ENCODE measurements around the gene NUCB1. TPM values are rescaled to one million over a fixed set of nuclear protein-coding genes. Genes with fewer than 3 reads are reported as not detected.
"Not testable (repeated sequence)": the region's sequence is repeated elsewhere in the genome, so short reads cannot be mapped to it uniquely, and the experiment has no call there.

NUCB1 gene
- total RNA-seq, 4 donors from 2014 or later = 83.9 to 162 (median 148) TPM

GRCh38 chr19:48878196-48879024 is 21.7 kb upstream of the NUCB1 start:
- H3K4me3 ChIP-seq = no peak overlapping the region
- H3K27ac ChIP-seq = peak overlapping the region; percentile 94 to 100 (median 99)
- in situ Hi-C loops (cut with MboI; ENCODE audit: low sequenced_read_pairs in 4 of 4) = loop anchor here in 1 of 4 donors (10.0 kb wide), 1 partner anchor 86 kb away; the partner anchor contains the start of gene FTL
- no peaks in the 10 kb centered on the region for H3K27me3 ChIP-seq
- DNase-seq (no peak), ATAC-seq (no peak)
- peaks cover 25 to 31% of the 10 kb centered on the region in 2 donors for H3K4me1 ChIP-seq
- H3K9me3 ChIP-seq = no peaks in the 10 kb centered on the region
- intact Hi-C loops (cut with DNase I; ENCODE audit: low total_unique reads) = loop anchor here (5.0 kb wide), 1 partner anchor 74 kb away; the partner anchor contains the start of gene BAX
- peaks cover 0 to 52% of the 10 kb centered on the region in 2 donors for H3K36me3 ChIP-seq
- TF ChIP-seq POLR2A (IDR thresholded peaks at IDR 0.05) (no peak), CTCF (IDR thresholded peaks at IDR 0.05 in 4 of 5, conservative IDR thresholded peaks at IDR 0.05 in 1 of 5) (no peak)

GRCh38 chr19:48879025-48879637 is 21.0 kb upstream of the NUCB1 start:
- H3K36me3 ChIP-seq = peaks cover 0 to 44% of the 10 kb centered on the region in 2 donors
- DNase-seq (no peak), ATAC-seq (no peak)
- no peak overlapping the region for H3K4me3 ChIP-seq
- no peaks in the 10 kb centered on the region for H3K27me3 ChIP-seq
- peak overlapping the region; percentile 94 to 100 (median 99) for H3K27ac ChIP-seq
- H3K9me3 ChIP-seq = no peaks in the 10 kb centered on the region
- intact Hi-C loops (cut with DNase I; ENCODE audit: low total_unique reads) (loop anchor here (5.0 kb wide), 1 partner anchor 73 kb away; the partner anchor contains the start of gene BAX), in situ Hi-C loops (cut with MboI; ENCODE audit: low sequenced_read_pairs in 4 of 4) (loop anchor here in 1 of 4 donors (10.0 kb wide), 1 partner anchor 86 kb away; the partner anchor contains the start of gene FTL)
- peaks cover 25 to 27% of the 10 kb centered on the region in 2 donors for H3K4me1 ChIP-seq
- no peak for TF ChIP-seq POLR2A (IDR thresholded peaks at IDR 0.05)
- no peak for TF ChIP-seq CTCF (IDR thresholded peaks at IDR 0.05 in 4 of 5, conservative IDR thresholded peaks at IDR 0.05 in 1 of 5)

- in situ Hi-C loops (cut with MboI; ENCODE audit: low sequenced_read_pairs in 4 of 4) (loop anchor here in 1 of 4 donors (10.0 kb wide), 1 partner anchor 85 kb away; the partner anchor contains the start of gene FTL), intact Hi-C loops (cut with DNase I; ENCODE audit: low total_unique reads) (loop anchor here (5.0 kb wide), 1 partner anchor 73 kb away; the partner anchor contains the start of gene BAX)
- H3K36me3 ChIP-seq = peaks cover 0 to 39% of the 10 kb centered on the region in 2 donors
- not testable (repeated sequence) for ATAC-seq, H3K9me3 ChIP-seq, H3K27me3 ChIP-seq, H3K4me3 ChIP-seq, DNase-seq
- peaks cover 24 to 25% of the 10 kb centered on the region in 2 donors for H3K4me1 ChIP-seq
- peak overlapping the region; percentile 94 to 100 (median 99) for H3K27ac ChIP-seq
Measured at GRCh38 chr19:48879696-48880095, 20.4 kb upstream of the NUCB1 start.

GRCh38 chr19:48881741-48882657 is 18.1 kb upstream of the NUCB1 start:
- Histone ChIP-seq H3K36me3 (peaks cover 0 to 16% of the 10 kb centered on the region in 2 donors), H3K4me1 (peaks cover 7 to 9% of the 10 kb centered on the region in 2 donors), H3K27me3 (no peaks in the 10 kb centered on the region), H3K27ac (peak overlapping the region in 2 of 4 donors; percentile 23 to 43), H3K4me3 (no peak overlapping the region), H3K9me3 (no peaks in the 10 kb centered on the region)
- intact Hi-C loops (cut with DNase I; ENCODE audit: low total_unique reads) = no loop called here
- TF ChIP-seq POLR2A (IDR thresholded peaks at IDR 0.05) = no peak
- TF ChIP-seq CTCF (IDR thresholded peaks at IDR 0.05 in 4 of 5, conservative IDR thresholded peaks at IDR 0.05 in 1 of 5) = no peak
- peak; percentile 74 to 82 for ATAC-seq
- in situ Hi-C loops (cut with MboI; ENCODE audit: low sequenced_read_pairs in 4 of 4) = no loop called here
- DNase-seq = peak in 1 of 2 donors; percentile 39
